Heart right ventricle (tissue), 16 donors: ENCODE measurements around the gene ZNF692. TPM values are rescaled to one million over a fixed set of nuclear protein-coding genes. Genes with fewer than 3 reads are reported as not detected.
"Not testable (repeated sequence)": the region's sequence is repeated elsewhere in the genome, so short reads cannot be mapped to it uniquely, and the experiment has no call there.

Experiments used
- ATAC-seq, 8 donors: fragments of 200-7000 bp; cut with Tn5 transposase; one replicate each; pipeline ENCODE4 v1.9.1; 2020; ENCODE audit warnings: mild to moderate bottlenecking in 8 of 8, moderate library complexity in 8 of 8, moderate number of reproducible peaks in 1 of 8
- DNase-seq, 2 donors: peaks; one replicate each; pipeline ENCODE4 v3.0.0-alpha.2; 2020
- H3K27ac ChIP-seq, 10 donors: fragments of 200-600 bp; sonication (generic) in 2 of 10; one replicate each; pipeline versions ENCODE4 v1.5.0 to v1.8.0; 2020 to 2022; ENCODE audit warnings: mild to moderate bottlenecking in 3 of 10
- H3K27me3 ChIP-seq, 7 donors: fragments of 200-600 bp; one replicate each; pipeline ENCODE4 v1.8.0; 2021 to 2022; ENCODE audit warnings: mild to moderate bottlenecking in 2 of 7
- H3K36me3 ChIP-seq, 9 donors: fragments of 200-600 bp; sonication (generic) in 1 of 9; one replicate each; pipeline versions ENCODE4 v1.5.0 to v1.8.0; 2020 to 2022; ENCODE audit warnings: mild to moderate bottlenecking in 2 of 9
- H3K4me1 ChIP-seq, 9 donors: fragments of 200-600 bp; sonication (generic) in 1 of 9; one replicate each; pipeline versions ENCODE4 v1.5.0 to v1.8.0; 2020 to 2022; ENCODE audit warnings: mild to moderate bottlenecking in 4 of 9
- H3K4me3 ChIP-seq, 10 donors: fragments of 200-600 bp; sonication (generic) in 2 of 10; one replicate each; pipeline versions ENCODE4 v1.5.0 to v1.8.0; 2020 to 2022; ENCODE audit warnings: mild to moderate bottlenecking in 7 of 10, moderate library complexity in 2 of 10
- H3K9me3 ChIP-seq, 11 donors: fragments of 200-600 bp in 10 of 11; sonication (generic) in 2 of 11; one replicate each; pipeline versions ENCODE4 v1.5.0 to v1.8.0; 2013 to 2022; ENCODE audit warnings: mild to moderate bottlenecking in 2 of 11, control low read depth in 1 of 11, moderate library complexity in 1 of 11
- CTCF ChIP-seq, 9 donors: fragments of 200-600 bp; sonication (generic) in 2 of 9; IDR thresholded peaks; one replicate each; pipeline versions ENCODE4 v1.5.0 to v1.8.0; 2021 to 2022; ENCODE audit warnings: antibody characterized with exemption in 9 of 9, mild to moderate bottlenecking in 5 of 9, moderate library complexity in 1 of 9
- WGBS, 2 donors: extraction: QIAGEN DNeasy Blood & Tissue Kit; methylation state at CpG; one replicate each; pipeline ENCODE4 v1.1.7; 2013; ENCODE audit warnings: inconsistent platforms in 1 of 2; 5-methylcytosine and 5-hydroxymethylcytosine counted together
- intact Hi-C, 10 donors: fragments of 100-400 bp; cut with DNase I; formaldehyde crosslinking; loops; one replicate each; pipeline versions ENCODE4 v1.11.1 to v1.14.2; 2022
- polyA plus RNA-seq, 2 donors: library from polyadenylated mRNA; stranded (reverse); fragments of 200-250 nt; gene quantifications; one replicate each; pipeline ENCODE4 v1.2.3, GENCODE V29; 2013
- total RNA-seq, 10 donors: library from RNA; stranded (reverse); fragmentation: NEBNext Ultra II Directional in 3 of 10; extraction: Animal tissue kit (Norgen Biotek cat#: 25700) in 3 of 10; gene quantifications; one replicate each; pipeline versions ENCODE4 v1.2.1 to v1.2.4, GENCODE V29; 2021 to 2023
- donor health status: Arrhythmogenic right ventricular cardiomyopathy.
- donor health status: ischemic (EF 13 %, LVEDD 7.1; RV severe dilation, severe dysfunction).
- donor health status: healthy with polysubstance abuse.
- donor health status: DM: no; HTN: yes; CAD: no.
- donor health status: DM: no; HTN: no; CAD: no.
- donor health status: ischemic (EF 25% LVEDD 6.9; RV normal size, moderate dysfunction).
- donor health status: ischemic (EF 25% LVEDD 5.7; RV mildly dilated, moderate dysfunction).
- donor health status: healthy.
- donor health status: DM: yes; HTN: yes; CAD: no.
- donor health status: Ischemic cardiomyopathy.
- donor health status: ischemic (EF 35%, LVEDD 5.7; RV mildly dilated, moderate dysfunction).
- donor health status: nonischemic (EF 11% LVEDD 7.7; RV severe dilation, severe dysfunction).
- donor health status: DM: yes; HTN: yes; CAD: no.
- donor health status: PGD.
- donor health status: ischemic (EF 29% LVEDD 5.4; RV normal size, mild dysfunction).
- donor health status: nonischemic (EF 23%, LVEDD 6.1; RV moderate dilation, normal function).

Gene ZNF692
- total and polyA plus RNA-seq, 12 donors, result 7.1 to 102 (median 12.5) TPM

- WGBS, 2 donors, result 93 to 95% methylated on average over 9 of the region's 9 CpGs
- intact Hi-C loops, result no loop called here
- peaks cover 0 to 5% (median 0%) of the 10 kb centered on the region in 7 donors for H3K27me3 ChIP-seq
- ATAC-seq (no peak), DNase-seq (no peak)
- TF ChIP-seq CTCF (IDR thresholded peaks at IDR 0.05), result no peak
- H3K4me3 ChIP-seq, result no peak overlapping the region
- H3K36me3 ChIP-seq, result no peaks in the 10 kb centered on the region
- peaks cover 0 to 7% (median 0%) of the 10 kb centered on the region in 9 donors for H3K4me1 ChIP-seq
- no peaks in the 10 kb centered on the region for H3K9me3 ChIP-seq
- no peak overlapping the region for H3K27ac ChIP-seq
Observed at GRCh38 chr1:248890549-248891498, 31.9 kb upstream of the ZNF692 start.

- H3K4me1 ChIP-seq, DNase-seq, H3K27ac ChIP-seq, H3K9me3 ChIP-seq, intact Hi-C loops, H3K27me3 ChIP-seq, H3K36me3 ChIP-seq, H3K4me3 ChIP-seq, ATAC-seq: not testable (repeated sequence)
- WGBS, 2 donors, result 76 to 79% methylated on average over 8 to 10 of the region's 10 CpGs
Observed at GRCh38 chr1:248889914-248890243, 31.0 kb upstream of the ZNF692 start.

- H3K4me1 ChIP-seq, result peaks cover 0 to 7% (median 0%) of the 10 kb centered on the region in 9 donors
- WGBS, 2 donors, result 16% methylated on average over 1 of the region's 1 CpG
- TF ChIP-seq CTCF (IDR thresholded peaks at IDR 0.05), result no peak
- DNase-seq (no peak), ATAC-seq (no peak)
- H3K4me3 ChIP-seq, result no peak overlapping the region
- no peaks in the 10 kb centered on the region for H3K27me3 ChIP-seq
- H3K9me3 ChIP-seq, result no peaks in the 10 kb centered on the region
- no peak overlapping the region for H3K27ac ChIP-seq
- intact Hi-C loops, result no loop called here
- no peaks in the 10 kb centered on the region for H3K36me3 ChIP-seq
Observed at GRCh38 chr1:248886237-248886895, 27.5 kb upstream of the ZNF692 start.

- H3K27ac ChIP-seq, result no peak overlapping the region
- DNase-seq, result no peak
Observed at GRCh38 chr1:248885646-248886045, 26.8 kb upstream of the ZNF692 start.

More at GRCh38 chr1:248885646-248886045, 26.8 kb upstream of the ZNF692 start:
- intact Hi-C loops, result no loop called here
- H3K4me3 ChIP-seq, result no peak overlapping the region
- WGBS, 2 donors, result 82% methylated on average over 1 of the region's 1 CpG
- H3K9me3 ChIP-seq, result no peaks in the 10 kb centered on the region
- H3K36me3 ChIP-seq, result no peaks in the 10 kb centered on the region
- peaks cover 0 to 7% (median 0%) of the 10 kb centered on the region in 9 donors for H3K4me1 ChIP-seq
- no peaks in the 10 kb centered on the region for H3K27me3 ChIP-seq
- TF ChIP-seq CTCF (IDR thresholded peaks at IDR 0.05), result no peak
- ATAC-seq, result no peak
